SK-N-SH (cell line): ENCODE measurements around the gene CIBAR2. TPM values are rescaled to one million over a fixed set of nuclear protein-coding genes. Genes with fewer than 3 reads are reported as not detected.

Experiments used
- CTCF ChIA-PET: fragments of 300-600, 350-600 bp; formaldehyde crosslinking; extraction: SDS; loops from one replicate; lab custom pipeline; 2021; lab: Yijun Ruan, JAX
- POLR2A ChIA-PET: fragments of 350-600 bp; sonication (Branson Sonifier 250); formaldehyde crosslinking; extraction: SDS; loops from one replicate; lab custom pipeline; 2020; ENCODE audit warnings: antibody characterized with exemption, inconsistent platforms; lab: Yijun Ruan, JAX
- DNase-seq: peaks from one replicate; pipeline ENCODE4 v3.0.0; 2012
- H2AFZ ChIP-seq: fragments of 200-600 bp; sonication (generic); 2 replicates; pipeline ENCODE4 v1.8.1; 2016; ENCODE audit warnings: antibody characterized with exemption, mild to moderate bottlenecking, low read depth
- H3F3A ChIP-seq: fragments of 200-600 bp; sonication (generic); replicated peaks from 2 replicates; pipeline ENCODE3; 2016; ENCODE audit warnings: antibody characterized with exemption, mild to moderate bottlenecking; ENCODE audit not compliant: insufficient read depth
- H3K27ac ChIP-seq, 2 experiments: fragments of 200-500 bp in 1 of 2; fragments of 200-600 bp in 1 of 2; sonication (Bioruptor generic) in 1 of 2; sonication (generic), shearing (Covaris generic) in 1 of 2; 2 replicates each; pipeline versions ENCODE4 v1.5.1 to v1.6.1; 2014 to 2016; ENCODE audit warnings: low read depth in 2 of 2, inconsistent platforms in 1 of 2, low read length in 1 of 2, mild to moderate bottlenecking in 1 of 2, mixed read lengths in 1 of 2
- H3K27me3 ChIP-seq: fragments of 200-600 bp; sonication (generic), shearing (Covaris generic); 2 replicates; pipeline ENCODE4 v1.6.1; 2016; ENCODE audit warnings: mixed run types; ENCODE audit not compliant: insufficient read depth
- H3K36me3 ChIP-seq, 2 experiments: fragments of 200-500 bp in 1 of 2; fragments of 200-600 bp in 1 of 2; sonication (Bioruptor generic) in 1 of 2; sonication (generic) in 1 of 2; replicated peaks in 1 of 2; 2 replicates each; pipeline versions ENCODE3 to v1.5.1; 2014 to 2016; ENCODE audit warnings: low read length in 1 of 2, mild to moderate bottlenecking in 1 of 2; ENCODE audit not compliant: insufficient read depth in 2 of 2, control insufficient read depth in 1 of 2
- H3K4me1 ChIP-seq, 2 experiments: fragments of 200-500 bp in 1 of 2; fragments of 200-600 bp in 1 of 2; sonication (Bioruptor generic) in 1 of 2; sonication (generic), shearing (Covaris generic) in 1 of 2; 2 replicates each; pipeline versions ENCODE4 v1.5.1 to v1.6.1; 2014 to 2016; ENCODE audit warnings: low read depth in 1 of 2, low read length in 1 of 2, mixed run types in 1 of 2; ENCODE audit not compliant: insufficient read depth in 2 of 2, control insufficient read depth in 1 of 2
- H3K4me2 ChIP-seq: fragments of 200-600 bp; sonication (generic), shearing (Covaris generic); 2 replicates; pipeline ENCODE4 v1.6.1; 2017; ENCODE audit warnings: mixed run types
- H3K4me3 ChIP-seq, 2 experiments: fragments of 200-500 bp in 1 of 2; fragments of 200-600 bp in 1 of 2; sonication (Bioruptor generic) in 1 of 2; sonication (generic), shearing (Covaris generic) in 1 of 2; 2 replicates each; pipeline versions ENCODE4 v1.5.1 to v1.8.1; 2014 to 2016; ENCODE audit warnings: low read depth in 2 of 2, inconsistent platforms in 1 of 2, low read length in 1 of 2, mild to moderate bottlenecking in 1 of 2, mixed read lengths in 1 of 2, moderate library complexity in 1 of 2
- H3K79me2 ChIP-seq: fragments of 200-600 bp; sonication (generic); 2 replicates; pipeline ENCODE4 v1.8.1; 2017; ENCODE audit warnings: mild to moderate bottlenecking; ENCODE audit not compliant: insufficient read depth
- H3K9ac ChIP-seq: fragments of 200-600 bp; sonication (generic); 2 replicates; pipeline ENCODE4 v1.6.1; 2017; ENCODE audit warnings: mixed run types
- H3K9me2 ChIP-seq: fragments of 200-600 bp; sonication (generic); 2 replicates; pipeline ENCODE4 v1.6.1; 2017; ENCODE audit warnings: mixed run types
- H3K9me3 ChIP-seq: fragments of 200-600 bp; sonication (generic); 2 replicates; pipeline ENCODE4 v1.6.1; 2017; ENCODE audit warnings: mixed run types, mild to moderate bottlenecking, moderate library complexity
- H4K20me1 ChIP-seq: fragments of 200-600 bp; sonication (generic); 2 replicates; pipeline ENCODE4 v1.6.1; 2017; ENCODE audit warnings: mild to moderate bottlenecking, mixed run types; ENCODE audit not compliant: insufficient read depth
- FOSL2 ChIP-seq: IDR thresholded peaks from 2 replicates; pipeline ENCODE4 v1.4.0; 2012; ENCODE audit warnings: low read depth, mild to moderate bottlenecking, moderate library complexity, borderline replicate concordance
- FOXM1 ChIP-seq: IDR thresholded peaks from 2 replicates; pipeline ENCODE4 v1.4.0; 2012; ENCODE audit warnings: low read depth, mild to moderate bottlenecking
- GABPA ChIP-seq: IDR thresholded peaks from 2 replicates; pipeline ENCODE4 v1.4.0; 2012; ENCODE audit warnings: low read depth, mild to moderate bottlenecking
- MEF2A ChIP-seq: IDR thresholded peaks from 2 replicates; pipeline ENCODE4 v1.4.0; 2012; ENCODE audit warnings: low read depth, borderline replicate concordance
- NRF1 ChIP-seq: IDR thresholded peaks from 2 replicates; pipeline ENCODE4 v1.6.1; 2012; ENCODE audit warnings: low read depth, mild to moderate bottlenecking, low read length
- RCOR1 ChIP-seq: fragments of 150-350 bp; IDR thresholded peaks from 2 replicates; pipeline ENCODE4 v1.6.1; 2017; ENCODE audit warnings: antibody characterized with exemption, low read length
- TCF12 ChIP-seq: IDR thresholded peaks from 2 replicates; pipeline ENCODE4 v1.4.0; 2012
- TEAD4 ChIP-seq: IDR thresholded peaks from 2 replicates; pipeline ENCODE4 v1.4.0; 2012; ENCODE audit warnings: mild to moderate bottlenecking, borderline replicate concordance; ENCODE audit not compliant: insufficient read depth
- YY1 ChIP-seq: IDR thresholded peaks from 2 replicates; pipeline ENCODE4 v1.4.0; 2012; ENCODE audit warnings: low read depth, mild to moderate bottlenecking
- WGBS: methylation state at CpG from one replicate; pipeline ENCODE4 v1.1.6; 2017; ENCODE audit warnings: low lambda C conversion rate; 5-methylcytosine and 5-hydroxymethylcytosine counted together
- polyA plus RNA-seq, 3 experiments: library from polyadenylated mRNA; depleted of rRNA; stranded (reverse); fragments of >200 nt; gene quantifications; 2 replicates each; pipeline ENCODE4 v1.2.3, GENCODE V29; 2012
- TF ChIP-seq, protein P1 (sequence below): fragments of 150-350 bp; IDR thresholded peaks from 2 replicates; pipeline ENCODE4 v1.6.1; 2016; ENCODE audit warnings: mild to moderate bottlenecking, low read depth, low read length
- TF ChIP-seq, protein P2 (sequence below): IDR thresholded peaks from 2 replicates; pipeline ENCODE4 v1.6.1; 2012; ENCODE audit warnings: mild to moderate bottlenecking, low read depth, low read length, moderate library complexity
- TF ChIP-seq, protein P3 (sequence below): IDR thresholded peaks from 2 replicates; pipeline ENCODE4 v1.4.0; 2012; ENCODE audit warnings: low read depth, borderline replicate concordance
- TF ChIP-seq, protein P4 (sequence below): IDR thresholded peaks from 2 replicates; pipeline ENCODE4 v1.4.0; 2012; ENCODE audit warnings: low read depth
- TF ChIP-seq, protein P5 (sequence below): fragments of 150-350 bp; IDR thresholded peaks from 2 replicates; pipeline ENCODE4 v1.6.1; 2017; ENCODE audit warnings: antibody characterized with exemption, low read length, low read depth, borderline replicate concordance

The CIBAR2 gene
- polyA plus RNA-seq, 1 of the 3 experiments (the other 2 are of a cell fraction) = 0.15 TPM

DNA sequence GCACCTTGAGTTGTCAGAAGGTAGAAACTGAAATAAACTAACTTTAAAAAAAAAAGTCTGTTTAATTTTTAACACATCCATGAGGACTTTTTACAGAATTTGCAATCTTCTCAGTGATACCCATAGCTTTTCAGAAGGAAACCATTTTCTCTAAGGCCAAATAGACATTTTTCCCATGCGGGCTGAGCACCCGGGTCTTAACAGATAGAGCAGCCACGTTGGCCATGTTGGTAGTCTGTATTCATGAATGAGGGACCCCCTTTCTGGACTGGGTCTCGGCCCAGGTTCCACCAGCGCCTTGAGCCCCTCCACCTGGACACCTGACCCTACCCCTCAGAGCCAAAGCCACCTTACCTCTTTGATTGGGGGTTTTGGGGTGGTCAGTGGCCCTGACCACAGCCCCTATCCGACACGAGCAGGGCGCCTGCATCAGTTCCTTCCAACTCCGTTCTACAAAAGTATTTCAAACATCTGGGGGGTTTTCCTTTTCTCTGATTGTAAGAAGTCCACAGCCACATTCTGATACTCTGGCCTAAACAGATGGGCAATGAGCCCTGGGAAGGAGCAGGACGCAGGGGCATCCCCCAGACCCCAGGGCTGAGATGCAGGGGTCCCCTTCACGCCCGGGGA, 18.0 kb downstream of the CIBAR2 start:
- H3K79me2 ChIP-seq = no peaks in the 10 kb centered on the region
- no peak overlapping the region for H3K9ac ChIP-seq
- no peaks in the 10 kb centered on the region for H3K9me2 ChIP-seq
- WGBS = 89% methylated on average over 10 of the region's 12 CpGs
- no peaks in the 10 kb centered on the region for H3K9me3 ChIP-seq
- CTCF ChIA-PET = interaction anchor here (2.7 kb wide), 1 partner anchor 21 kb away, joined by 14 read pairs; no protein-coding TSS in a partner anchor
- H3F3A ChIP-seq = no peaks in the 10 kb centered on the region
- no peak overlapping the region for H3K4me3 ChIP-seq
- H3K27ac ChIP-seq = no peak overlapping the region
- H2AFZ ChIP-seq = no peak overlapping the region
- H3K4me2 ChIP-seq = no peak overlapping the region
- no peaks in the 10 kb centered on the region for H4K20me1 ChIP-seq
- H3K27me3 ChIP-seq = peaks cover 11% of the 10 kb centered on the region
- POLR2A ChIA-PET = no interaction called here
- TF ChIP-seq, protein P1, sequence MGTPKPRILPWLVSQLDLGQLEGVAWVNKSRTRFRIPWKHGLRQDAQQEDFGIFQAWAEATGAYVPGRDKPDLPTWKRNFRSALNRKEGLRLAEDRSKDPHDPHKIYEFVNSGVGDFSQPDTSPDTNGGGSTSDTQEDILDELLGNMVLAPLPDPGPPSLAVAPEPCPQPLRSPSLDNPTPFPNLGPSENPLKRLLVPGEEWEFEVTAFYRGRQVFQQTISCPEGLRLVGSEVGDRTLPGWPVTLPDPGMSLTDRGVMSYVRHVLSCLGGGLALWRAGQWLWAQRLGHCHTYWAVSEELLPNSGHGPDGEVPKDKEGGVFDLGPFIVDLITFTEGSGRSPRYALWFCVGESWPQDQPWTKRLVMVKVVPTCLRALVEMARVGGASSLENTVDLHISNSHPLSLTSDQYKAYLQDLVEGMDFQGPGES = no peak
- TF ChIP-seq, protein P2, sequence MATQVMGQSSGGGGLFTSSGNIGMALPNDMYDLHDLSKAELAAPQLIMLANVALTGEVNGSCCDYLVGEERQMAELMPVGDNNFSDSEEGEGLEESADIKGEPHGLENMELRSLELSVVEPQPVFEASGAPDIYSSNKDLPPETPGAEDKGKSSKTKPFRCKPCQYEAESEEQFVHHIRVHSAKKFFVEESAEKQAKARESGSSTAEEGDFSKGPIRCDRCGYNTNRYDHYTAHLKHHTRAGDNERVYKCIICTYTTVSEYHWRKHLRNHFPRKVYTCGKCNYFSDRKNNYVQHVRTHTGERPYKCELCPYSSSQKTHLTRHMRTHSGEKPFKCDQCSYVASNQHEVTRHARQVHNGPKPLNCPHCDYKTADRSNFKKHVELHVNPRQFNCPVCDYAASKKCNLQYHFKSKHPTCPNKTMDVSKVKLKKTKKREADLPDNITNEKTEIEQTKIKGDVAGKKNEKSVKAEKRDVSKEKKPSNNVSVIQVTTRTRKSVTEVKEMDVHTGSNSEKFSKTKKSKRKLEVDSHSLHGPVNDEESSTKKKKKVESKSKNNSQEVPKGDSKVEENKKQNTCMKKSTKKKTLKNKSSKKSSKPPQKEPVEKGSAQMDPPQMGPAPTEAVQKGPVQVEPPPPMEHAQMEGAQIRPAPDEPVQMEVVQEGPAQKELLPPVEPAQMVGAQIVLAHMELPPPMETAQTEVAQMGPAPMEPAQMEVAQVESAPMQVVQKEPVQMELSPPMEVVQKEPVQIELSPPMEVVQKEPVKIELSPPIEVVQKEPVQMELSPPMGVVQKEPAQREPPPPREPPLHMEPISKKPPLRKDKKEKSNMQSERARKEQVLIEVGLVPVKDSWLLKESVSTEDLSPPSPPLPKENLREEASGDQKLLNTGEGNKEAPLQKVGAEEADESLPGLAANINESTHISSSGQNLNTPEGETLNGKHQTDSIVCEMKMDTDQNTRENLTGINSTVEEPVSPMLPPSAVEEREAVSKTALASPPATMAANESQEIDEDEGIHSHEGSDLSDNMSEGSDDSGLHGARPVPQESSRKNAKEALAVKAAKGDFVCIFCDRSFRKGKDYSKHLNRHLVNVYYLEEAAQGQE = no peak
- no peak for TF ChIP-seq NRF1
- TF ChIP-seq, protein P3, sequence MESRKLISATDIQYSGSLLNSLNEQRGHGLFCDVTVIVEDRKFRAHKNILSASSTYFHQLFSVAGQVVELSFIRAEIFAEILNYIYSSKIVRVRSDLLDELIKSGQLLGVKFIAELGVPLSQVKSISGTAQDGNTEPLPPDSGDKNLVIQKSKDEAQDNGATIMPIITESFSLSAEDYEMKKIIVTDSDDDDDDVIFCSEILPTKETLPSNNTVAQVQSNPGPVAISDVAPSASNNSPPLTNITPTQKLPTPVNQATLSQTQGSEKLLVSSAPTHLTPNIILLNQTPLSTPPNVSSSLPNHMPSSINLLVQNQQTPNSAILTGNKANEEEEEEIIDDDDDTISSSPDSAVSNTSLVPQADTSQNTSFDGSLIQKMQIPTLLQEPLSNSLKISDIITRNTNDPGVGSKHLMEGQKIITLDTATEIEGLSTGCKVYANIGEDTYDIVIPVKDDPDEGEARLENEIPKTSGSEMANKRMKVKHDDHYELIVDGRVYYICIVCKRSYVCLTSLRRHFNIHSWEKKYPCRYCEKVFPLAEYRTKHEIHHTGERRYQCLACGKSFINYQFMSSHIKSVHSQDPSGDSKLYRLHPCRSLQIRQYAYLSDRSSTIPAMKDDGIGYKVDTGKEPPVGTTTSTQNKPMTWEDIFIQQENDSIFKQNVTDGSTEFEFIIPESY = no peak
- no peak for TF ChIP-seq RCOR1
- TF ChIP-seq MEF2A = no peak
- TF ChIP-seq, protein P4, sequence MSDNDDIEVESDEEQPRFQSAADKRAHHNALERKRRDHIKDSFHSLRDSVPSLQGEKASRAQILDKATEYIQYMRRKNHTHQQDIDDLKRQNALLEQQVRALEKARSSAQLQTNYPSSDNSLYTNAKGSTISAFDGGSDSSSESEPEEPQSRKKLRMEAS = no peak
- no peak for TF ChIP-seq TEAD4
- TF ChIP-seq FOSL2 = no peak
- no peak for TF ChIP-seq TCF12
- no peak for TF ChIP-seq YY1
- TF ChIP-seq, protein P5, sequence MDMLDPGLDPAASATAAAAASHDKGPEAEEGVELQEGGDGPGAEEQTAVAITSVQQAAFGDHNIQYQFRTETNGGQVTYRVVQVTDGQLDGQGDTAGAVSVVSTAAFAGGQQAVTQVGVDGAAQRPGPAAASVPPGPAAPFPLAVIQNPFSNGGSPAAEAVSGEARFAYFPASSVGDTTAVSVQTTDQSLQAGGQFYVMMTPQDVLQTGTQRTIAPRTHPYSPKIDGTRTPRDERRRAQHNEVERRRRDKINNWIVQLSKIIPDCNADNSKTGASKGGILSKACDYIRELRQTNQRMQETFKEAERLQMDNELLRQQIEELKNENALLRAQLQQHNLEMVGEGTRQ = no peak
- no peak for TF ChIP-seq FOXM1
- no peak for TF ChIP-seq GABPA
- TF ChIP-seq, all 33 proteins: peak for 0
- DNase-seq = no peak
- H3K4me1 ChIP-seq = peaks cover 0 to 7% of the 10 kb centered on the region in 2 experiments; a peak in 1 of 4 replicates
- H3K36me3 ChIP-seq = no peaks in the 10 kb centered on the region
